Heart right ventricle (tissue), 16 donors: ENCODE results near the gene LRRC74A. TPM values are rescaled to one million over a fixed set of nuclear protein-coding genes. Genes with fewer than 3 reads are reported as not detected.
A peak's percentile ranks its signal among the peaks of the same experiment; 100 is the strongest.

Experiments
- ATAC-seq, 8 donors: fragments of 200-7000 bp; cut with Tn5 transposase; one replicate each; pipeline ENCODE4 v1.9.1; 2020; ENCODE audit warnings: mild to moderate bottlenecking in 8 of 8, moderate library complexity in 8 of 8, moderate number of reproducible peaks in 1 of 8
- DNase-seq, 2 donors: peaks; one replicate each; pipeline ENCODE4 v3.0.0-alpha.2; 2020
- H3K27ac ChIP-seq, 10 donors: fragments of 200-600 bp; sonication (generic) in 2 of 10; one replicate each; pipeline versions ENCODE4 v1.5.0 to v1.8.0; 2020 to 2022; ENCODE audit warnings: mild to moderate bottlenecking in 3 of 10
- H3K27me3 ChIP-seq, 7 donors: fragments of 200-600 bp; one replicate each; pipeline ENCODE4 v1.8.0; 2021 to 2022; ENCODE audit warnings: mild to moderate bottlenecking in 2 of 7
- H3K36me3 ChIP-seq, 9 donors: fragments of 200-600 bp; sonication (generic) in 1 of 9; one replicate each; pipeline versions ENCODE4 v1.5.0 to v1.8.0; 2020 to 2022; ENCODE audit warnings: mild to moderate bottlenecking in 2 of 9
- H3K4me1 ChIP-seq, 9 donors: fragments of 200-600 bp; sonication (generic) in 1 of 9; one replicate each; pipeline versions ENCODE4 v1.5.0 to v1.8.0; 2020 to 2022; ENCODE audit warnings: mild to moderate bottlenecking in 4 of 9
- H3K4me3 ChIP-seq, 10 donors: fragments of 200-600 bp; sonication (generic) in 2 of 10; one replicate each; pipeline versions ENCODE4 v1.5.0 to v1.8.0; 2020 to 2022; ENCODE audit warnings: mild to moderate bottlenecking in 7 of 10, moderate library complexity in 2 of 10
- H3K9me3 ChIP-seq, 11 donors: fragments of 200-600 bp in 10 of 11; sonication (generic) in 2 of 11; one replicate each; pipeline versions ENCODE4 v1.5.0 to v1.8.0; 2013 to 2022; ENCODE audit warnings: mild to moderate bottlenecking in 2 of 11, control low read depth in 1 of 11, moderate library complexity in 1 of 11
- WGBS, 2 donors: extraction: QIAGEN DNeasy Blood & Tissue Kit; methylation state at CpG; one replicate each; pipeline ENCODE4 v1.1.7; 2013; ENCODE audit warnings: inconsistent platforms in 1 of 2; 5-methylcytosine and 5-hydroxymethylcytosine counted together
- intact Hi-C, 10 donors: fragments of 100-400 bp; cut with DNase I; formaldehyde crosslinking; loops; one replicate each; pipeline versions ENCODE4 v1.11.1 to v1.14.2; 2022
- polyA plus RNA-seq, 2 donors: library from polyadenylated mRNA; stranded (reverse); fragments of 200-250 nt; gene quantifications; one replicate each; pipeline ENCODE4 v1.2.3, GENCODE V29; 2013
- total RNA-seq, 10 donors: library from RNA; stranded (reverse); fragmentation: NEBNext Ultra II Directional in 3 of 10; extraction: Animal tissue kit (Norgen Biotek cat#: 25700) in 3 of 10; gene quantifications; one replicate each; pipeline versions ENCODE4 v1.2.1 to v1.2.4, GENCODE V29; 2021 to 2023
- TF ChIP-seq, protein P1 (sequence below), 9 donors: fragments of 200-600 bp; sonication (generic) in 2 of 9; IDR thresholded peaks; one replicate each; pipeline versions ENCODE4 v1.5.0 to v1.8.0; 2021 to 2022; ENCODE audit warnings: antibody characterized with exemption in 9 of 9, mild to moderate bottlenecking in 5 of 9, moderate library complexity in 1 of 9
- donor health status: Arrhythmogenic right ventricular cardiomyopathy.
- donor health status: ischemic (EF 13 %, LVEDD 7.1; RV severe dilation, severe dysfunction).
- donor health status: healthy with polysubstance abuse.
- donor health status: DM: no; HTN: yes; CAD: no.
- donor health status: DM: no; HTN: no; CAD: no.
- donor health status: ischemic (EF 25% LVEDD 6.9; RV normal size, moderate dysfunction).
- donor health status: ischemic (EF 25% LVEDD 5.7; RV mildly dilated, moderate dysfunction).
- donor health status: healthy.
- donor health status: DM: yes; HTN: yes; CAD: no.
- donor health status: Ischemic cardiomyopathy.
- donor health status: ischemic (EF 35%, LVEDD 5.7; RV mildly dilated, moderate dysfunction).
- donor health status: nonischemic (EF 11% LVEDD 7.7; RV severe dilation, severe dysfunction).
- donor health status: DM: yes; HTN: yes; CAD: no.
- donor health status: PGD.
- donor health status: ischemic (EF 29% LVEDD 5.4; RV normal size, mild dysfunction).
- donor health status: nonischemic (EF 23%, LVEDD 6.1; RV moderate dilation, normal function).

Gene LRRC74A
- total and polyA plus RNA-seq, 12 donors = not detected

DNA sequence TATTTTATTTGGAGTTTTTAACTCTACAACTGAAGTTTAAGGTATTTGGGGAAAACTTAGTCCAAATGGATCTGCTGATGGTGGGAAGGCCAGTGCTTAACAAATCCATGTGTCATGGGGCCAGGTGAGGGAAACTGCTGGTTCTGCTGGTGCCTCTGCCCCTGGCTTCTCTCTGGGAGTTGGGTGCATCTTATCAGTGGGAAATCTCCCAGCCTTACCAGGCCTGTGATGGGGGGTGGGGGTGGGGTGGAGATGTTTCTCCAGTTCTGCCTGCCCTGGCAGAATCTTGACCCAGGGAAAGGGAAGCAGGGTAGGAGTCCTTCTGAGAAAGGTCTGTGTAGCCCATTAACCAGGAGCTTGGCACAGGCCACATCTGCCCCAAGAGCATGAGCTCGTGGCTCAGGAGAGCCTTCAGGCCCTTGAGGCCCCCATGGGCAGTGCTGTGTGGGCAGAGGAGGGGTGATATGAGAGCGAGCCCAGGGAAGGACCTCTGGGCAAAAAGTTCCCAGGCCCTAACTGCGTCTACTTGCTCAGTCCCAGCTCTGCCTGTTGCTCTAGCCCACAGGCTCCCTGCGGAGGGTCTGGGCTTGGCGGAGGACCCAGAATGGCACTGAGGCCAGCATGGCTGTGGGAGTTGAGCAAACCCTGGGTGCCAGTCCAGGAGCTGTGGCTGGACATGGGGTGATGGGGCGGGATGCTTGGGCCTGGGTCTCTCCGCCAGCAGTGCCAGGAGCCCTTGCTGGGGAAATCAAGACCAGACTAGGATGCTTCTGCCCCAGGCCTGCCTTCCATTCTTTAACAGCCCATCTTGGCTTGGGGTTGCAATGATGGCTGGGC, 46.8 kb upstream of the LRRC74A start:
- TF ChIP-seq, protein P1, sequence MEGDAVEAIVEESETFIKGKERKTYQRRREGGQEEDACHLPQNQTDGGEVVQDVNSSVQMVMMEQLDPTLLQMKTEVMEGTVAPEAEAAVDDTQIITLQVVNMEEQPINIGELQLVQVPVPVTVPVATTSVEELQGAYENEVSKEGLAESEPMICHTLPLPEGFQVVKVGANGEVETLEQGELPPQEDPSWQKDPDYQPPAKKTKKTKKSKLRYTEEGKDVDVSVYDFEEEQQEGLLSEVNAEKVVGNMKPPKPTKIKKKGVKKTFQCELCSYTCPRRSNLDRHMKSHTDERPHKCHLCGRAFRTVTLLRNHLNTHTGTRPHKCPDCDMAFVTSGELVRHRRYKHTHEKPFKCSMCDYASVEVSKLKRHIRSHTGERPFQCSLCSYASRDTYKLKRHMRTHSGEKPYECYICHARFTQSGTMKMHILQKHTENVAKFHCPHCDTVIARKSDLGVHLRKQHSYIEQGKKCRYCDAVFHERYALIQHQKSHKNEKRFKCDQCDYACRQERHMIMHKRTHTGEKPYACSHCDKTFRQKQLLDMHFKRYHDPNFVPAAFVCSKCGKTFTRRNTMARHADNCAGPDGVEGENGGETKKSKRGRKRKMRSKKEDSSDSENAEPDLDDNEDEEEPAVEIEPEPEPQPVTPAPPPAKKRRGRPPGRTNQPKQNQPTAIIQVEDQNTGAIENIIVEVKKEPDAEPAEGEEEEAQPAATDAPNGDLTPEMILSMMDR (IDR thresholded peaks at IDR 0.05) = no peak
- Histone ChIP-seq H3K36me3 (peaks cover 0 to 90% (median 11%) of the 10 kb centered on the region in 9 donors), H3K27me3 (no peaks in the 10 kb centered on the region), H3K27ac (peak overlapping the region in 2 of 10 donors; percentile 16 to 80), H3K9me3 (no peaks in the 10 kb centered on the region), H3K4me3 (no peak overlapping the region), H3K4me1 (peaks cover 13 to 85% (median 63%) of the 10 kb centered on the region in 9 donors)
- ATAC-seq (no peak), DNase-seq (no peak)
- intact Hi-C loops = loop anchor here in 3 of 10 donors (5.0 kb wide), 1 partner anchor 67 kb away; no protein-coding TSS in a partner anchor
- 90 to 92% methylated on average over 7 of the region's 7 CpGs for WGBS, 2 donors

DNA sequence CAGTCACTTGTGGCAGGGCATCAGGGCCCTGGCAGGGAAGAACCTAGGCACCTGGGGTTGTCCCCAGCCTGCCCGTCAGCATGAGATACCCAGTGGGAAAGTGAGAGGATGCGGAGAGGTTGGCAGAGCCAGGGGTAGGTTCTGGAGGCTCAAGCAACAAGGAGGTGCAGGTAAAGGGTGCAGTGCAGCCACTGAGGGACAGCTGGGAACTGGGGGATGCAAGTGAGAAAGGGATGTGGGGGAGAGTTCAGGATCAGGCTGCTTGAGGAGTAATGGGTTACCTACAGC, 46.2 kb upstream of the LRRC74A start:
- Histone ChIP-seq H3K27ac (peak overlapping the region in 2 of 10 donors; percentile 77 to 80), H3K4me3 (no peak overlapping the region), H3K27me3 (no peaks in the 10 kb centered on the region), H3K9me3 (no peaks in the 10 kb centered on the region), H3K4me1 (peaks cover 15 to 87% (median 63%) of the 10 kb centered on the region in 9 donors), H3K36me3 (peaks cover 0 to 87% (median 11%) of the 10 kb centered on the region in 9 donors)
- intact Hi-C loops = loop anchor here in 3 of 10 donors (5.0 kb wide), 1 partner anchor 68 kb away; no protein-coding TSS in a partner anchor
- no peak for DNase-seq
- TF ChIP-seq, protein P1 (IDR thresholded peaks at IDR 0.05) = no peak
- WGBS, 2 donors = 95% methylated on average over 2 of the region's 2 CpGs
- no peak for ATAC-seq

DNA sequence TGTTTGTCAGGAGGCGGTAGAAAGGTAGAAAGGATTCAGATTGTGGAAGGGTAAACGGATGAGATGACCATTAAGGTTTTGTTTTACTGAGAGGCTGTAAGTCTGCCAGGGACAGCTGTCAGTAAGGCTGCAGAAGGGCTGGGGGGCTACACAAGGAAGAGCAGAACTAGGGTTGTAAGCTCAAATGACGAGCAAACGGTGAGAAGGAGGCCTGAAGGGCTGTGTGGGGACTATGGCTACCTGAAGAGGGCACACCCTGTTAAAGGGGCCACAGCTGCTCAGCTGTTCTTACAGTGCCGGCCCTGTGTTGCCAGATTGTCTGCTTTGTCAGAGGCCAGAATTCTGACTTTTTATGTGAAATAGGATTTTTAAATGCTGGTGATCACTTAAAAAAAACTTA, 45.8 kb upstream of the LRRC74A start:
- intact Hi-C loops = loop anchor here in 3 of 10 donors (5.0 kb wide), 1 partner anchor 68 kb away; no protein-coding TSS in a partner anchor
- Histone ChIP-seq H3K36me3 (peaks cover 0 to 88% (median 11%) of the 10 kb centered on the region in 9 donors), H3K4me1 (peaks cover 15 to 90% (median 65%) of the 10 kb centered on the region in 9 donors), H3K4me3 (no peak overlapping the region), H3K27me3 (no peaks in the 10 kb centered on the region), H3K27ac (peak overlapping the region in 6 of 10 donors; percentile 24 to 80 (median 72)), H3K9me3 (no peaks in the 10 kb centered on the region)
- no peak for ATAC-seq
- no peak for DNase-seq
- 62 to 74% methylated on average over 5 of the region's 5 CpGs for WGBS, 2 donors
- TF ChIP-seq, protein P1 (IDR thresholded peaks at IDR 0.05) = no peak

DNA sequence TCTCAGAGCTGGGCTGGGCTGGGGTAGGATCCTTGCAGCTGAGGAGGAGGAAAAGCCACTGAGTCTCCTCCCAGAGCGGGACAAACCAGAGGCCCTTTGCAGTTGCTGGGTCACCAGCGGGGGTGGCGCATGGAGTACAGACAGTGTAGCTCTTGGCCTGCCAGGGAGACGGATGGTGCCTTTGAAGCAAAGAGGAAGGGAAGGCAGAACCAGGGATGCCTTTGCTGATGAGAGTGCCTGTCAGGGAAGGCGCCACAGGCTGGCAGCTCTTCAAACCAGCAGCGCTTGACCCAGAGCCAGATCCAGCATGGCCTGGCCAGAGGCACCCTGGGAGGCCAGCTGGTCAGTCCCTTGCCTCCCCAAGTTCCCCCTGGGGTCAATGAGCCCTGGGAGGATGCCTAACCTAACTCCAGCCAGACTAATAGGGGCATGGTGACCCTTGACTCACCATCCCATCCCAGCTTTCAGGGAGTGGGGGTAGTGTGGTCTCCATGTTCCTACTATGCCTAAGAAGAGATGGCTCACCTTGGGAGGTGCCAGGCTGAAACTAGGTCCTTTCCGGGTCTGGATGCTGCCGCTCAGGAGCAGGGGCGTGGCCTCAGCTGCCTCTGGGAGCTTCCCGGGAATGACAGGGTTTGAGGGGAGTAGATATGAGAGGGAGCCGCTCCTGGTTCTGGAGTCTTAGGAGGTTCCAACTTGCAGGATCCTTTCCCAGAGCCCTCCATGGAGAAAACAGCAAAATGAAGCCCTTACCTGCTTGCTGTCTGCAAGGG, 45.1 kb upstream of the LRRC74A start:
- peak in 1 of 2 donors; percentile 40 for DNase-seq

More for the DNA sequence above, 45.1 kb upstream of the LRRC74A start:
- H3K4me3 ChIP-seq = no peak overlapping the region
- TF ChIP-seq, protein P1 (IDR thresholded peaks at IDR 0.05) = no peak
- H3K27ac ChIP-seq = peak overlapping the region in 9 of 10 donors; percentile 24 to 80 (median 67)
- intact Hi-C loops = loop anchor here in 3 of 10 donors (5.0 kb wide), 1 partner anchor 69 kb away; no protein-coding TSS in a partner anchor
- no peaks in the 10 kb centered on the region for H3K27me3 ChIP-seq
- no peaks in the 10 kb centered on the region for H3K9me3 ChIP-seq
- 71% methylated on average over 11 of the region's 11 CpGs for WGBS, 2 donors
- ATAC-seq = peak in 3 of 8 donors; percentile 7 to 18 (median 11)
- H3K4me1 ChIP-seq = peaks cover 15 to 90% (median 69%) of the 10 kb centered on the region in 9 donors
- H3K36me3 ChIP-seq = peaks cover 0 to 88% (median 11%) of the 10 kb centered on the region in 9 donors
